A204.1 (cell line): ENCODE results near the gene AKAP12.

Experiments used
- FAIRE-seq: peaks from 2 replicates; lab custom pipeline; 2012; peaks lifted over from hg19 to GRCh38; lab: Jason Lieb, UNC

Gene AKAP12

DNA sequence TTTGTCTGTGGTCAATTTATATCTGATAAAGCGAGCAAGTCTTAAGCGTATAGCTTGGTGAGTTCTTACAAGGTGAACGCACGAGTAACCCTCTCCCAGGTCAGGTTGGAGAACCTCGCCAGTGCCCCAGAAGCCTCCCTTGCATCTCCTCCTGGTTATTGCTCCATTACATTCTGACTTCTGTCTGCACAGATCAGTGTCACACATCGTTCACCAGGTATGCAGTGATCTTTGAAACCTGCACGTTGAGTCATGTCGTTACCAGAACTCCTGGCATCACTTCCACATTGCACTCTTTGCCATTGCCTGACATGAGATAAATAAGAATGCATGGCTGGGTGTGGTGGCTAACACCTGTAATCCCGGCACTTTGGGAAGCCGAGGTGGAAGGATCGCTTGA is 44.2 kb downstream of the AKAP12 start:
- FAIRE-seq: no peak

DNA sequence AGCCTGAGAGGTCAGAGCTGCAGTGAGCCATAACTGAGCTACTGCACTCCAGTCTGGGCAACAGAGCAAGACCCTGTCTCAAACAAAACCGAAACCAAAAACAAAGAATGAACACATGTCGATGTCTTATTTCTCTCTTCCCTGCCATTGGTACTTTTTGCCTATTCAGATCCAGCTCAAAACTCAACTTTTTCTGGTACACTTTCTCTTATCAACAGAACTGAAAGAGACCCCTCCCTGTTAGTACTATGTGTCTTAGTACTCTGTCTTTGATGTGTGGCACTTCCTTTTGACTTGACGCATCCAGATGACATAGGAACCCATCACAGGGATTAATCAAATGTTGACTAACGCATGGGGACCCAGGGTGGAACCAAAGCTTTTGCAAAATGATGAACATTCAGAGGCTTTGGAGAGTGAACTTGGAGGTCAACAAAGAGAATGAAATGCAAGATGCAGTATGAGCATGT is 44.8 kb downstream of the AKAP12 start:
- no peak for FAIRE-seq

- FAIRE-seq: no peak
These were observed 45.4 kb downstream of the AKAP12 start for GRCh38 chr6:151285122-151285521.

DNA sequence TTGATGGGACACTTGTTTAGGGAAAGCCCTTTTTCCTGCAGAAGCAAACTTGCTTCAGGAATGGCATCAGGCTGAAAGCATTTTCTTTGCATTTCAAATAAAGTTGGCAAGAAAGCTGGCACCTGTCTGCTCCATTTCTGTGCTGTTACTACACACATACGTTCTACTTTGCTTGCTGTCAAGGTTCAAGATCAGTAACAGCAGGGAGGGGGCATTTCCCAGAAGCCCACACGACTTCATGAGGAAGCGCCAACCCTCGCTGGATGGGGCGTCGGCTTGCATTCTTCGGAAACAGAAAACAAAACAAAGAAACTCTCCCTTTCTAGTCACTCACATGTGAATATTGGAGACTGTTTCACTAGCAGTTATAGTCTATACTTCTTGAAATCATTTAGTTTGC is 46.4 kb downstream of the AKAP12 start:
- no peak for FAIRE-seq

- no peak for FAIRE-seq
These were observed 49.1 kb downstream of the AKAP12 start for GRCh38 chr6:151288712-151289398.

- no peak for FAIRE-seq
These were observed 49.7 kb downstream of the AKAP12 start for GRCh38 chr6:151289399-151290007.

DNA sequence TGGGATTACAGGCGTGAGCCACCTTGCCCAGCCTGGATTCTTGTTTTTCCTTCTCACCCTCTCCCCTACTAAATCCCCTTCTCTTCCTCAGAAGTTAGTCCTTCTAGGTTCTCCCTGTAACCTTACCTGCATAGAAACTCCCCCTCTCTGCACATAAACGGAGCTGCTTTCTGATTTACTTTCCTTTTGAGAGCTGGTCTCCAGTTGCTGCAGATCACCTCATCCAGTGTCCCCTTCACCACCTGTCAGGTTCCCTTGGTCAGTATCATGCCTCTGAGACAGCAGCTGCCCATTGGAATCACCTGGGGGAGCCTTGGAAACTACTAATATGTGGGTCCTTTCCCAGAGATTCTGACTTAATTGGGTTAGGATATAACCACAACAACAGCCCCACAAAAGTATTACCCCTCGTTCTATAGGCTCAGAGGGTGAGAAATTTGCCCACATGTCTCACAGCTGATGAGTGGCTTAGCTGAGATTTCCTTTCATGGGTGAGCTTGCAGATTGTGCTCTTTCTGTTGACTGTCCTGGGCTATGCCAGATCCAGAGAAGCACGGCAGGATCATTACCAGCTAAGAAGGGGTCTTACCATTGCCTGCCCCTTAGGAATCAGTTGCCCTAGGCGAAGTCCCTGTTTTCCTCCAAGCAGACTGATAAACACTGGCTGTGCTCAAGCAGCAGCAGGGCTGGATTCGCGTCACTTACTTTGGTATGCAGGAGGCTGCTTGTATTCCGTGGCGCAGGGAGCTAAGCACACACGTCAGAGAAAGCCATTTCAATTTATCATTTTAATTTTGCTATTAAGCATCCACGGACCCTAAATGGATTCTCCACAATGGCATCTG is 51.3 kb downstream of the AKAP12 start:
- no peak for FAIRE-seq

DNA sequence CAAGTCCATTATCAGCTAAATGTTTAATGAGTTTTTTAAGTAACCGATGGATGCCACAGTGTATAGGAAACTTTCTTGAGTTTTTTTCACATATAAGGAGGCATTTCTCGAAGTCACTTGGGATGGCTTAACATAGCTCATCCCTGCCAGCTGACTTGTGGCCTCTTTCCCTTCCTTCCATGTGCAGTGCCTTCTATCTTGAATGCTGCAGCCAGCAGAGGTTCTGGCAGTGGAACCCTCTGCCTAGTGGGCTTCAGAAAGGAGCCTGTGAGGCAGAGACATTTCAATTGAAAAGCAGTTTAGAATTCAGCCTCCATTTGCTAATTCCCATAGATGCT is 51.9 kb downstream of the AKAP12 start:
- FAIRE-seq: no peak

GRCh38 chr6:151292974-151293687 is 53.4 kb downstream of the AKAP12 start:
- no peak for FAIRE-seq

DNA sequence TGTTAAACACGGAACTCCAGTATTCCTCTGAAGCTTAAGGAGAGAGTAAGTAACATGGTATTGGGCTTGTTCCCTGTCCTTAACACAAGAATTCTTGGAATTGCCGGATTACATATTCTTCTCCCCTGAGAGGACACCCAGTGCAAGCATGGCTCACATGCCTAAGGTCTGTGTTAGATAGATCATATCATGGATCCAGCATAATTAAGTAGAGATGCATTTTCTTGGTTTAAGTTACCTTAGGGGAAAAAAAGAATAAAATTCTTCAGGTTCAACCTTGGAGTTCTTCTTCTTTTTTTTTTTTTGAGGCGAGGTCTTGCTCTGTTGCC is 53.9 kb downstream of the AKAP12 start:
- no peak for FAIRE-seq

DNA sequence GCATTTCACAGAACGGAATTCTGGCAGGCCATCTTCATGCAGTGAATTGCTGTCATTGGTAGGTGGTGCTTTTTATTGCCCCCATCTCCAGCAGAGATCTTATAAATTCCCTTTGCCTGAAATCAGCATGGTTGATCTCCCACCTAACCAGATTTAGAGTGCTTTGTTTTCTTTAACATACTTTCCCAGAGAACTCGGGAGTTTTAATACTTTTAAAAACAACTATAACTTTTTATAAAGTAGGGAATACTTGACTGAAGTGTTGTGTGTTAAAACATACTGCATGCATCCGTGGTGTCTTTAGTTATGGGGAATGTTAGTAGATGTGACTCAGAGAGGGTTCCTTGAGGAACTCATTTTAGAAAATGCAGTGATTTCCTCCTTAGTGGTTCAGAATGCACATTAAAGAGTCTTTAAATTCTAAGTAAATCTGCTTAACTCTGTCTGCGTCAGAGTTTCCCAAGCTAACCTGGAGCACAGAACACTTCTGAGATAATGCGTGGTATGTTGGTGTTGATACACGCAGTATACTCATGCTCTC is 54.9 kb downstream of the AKAP12 start:
- FAIRE-seq: no peak

DNA sequence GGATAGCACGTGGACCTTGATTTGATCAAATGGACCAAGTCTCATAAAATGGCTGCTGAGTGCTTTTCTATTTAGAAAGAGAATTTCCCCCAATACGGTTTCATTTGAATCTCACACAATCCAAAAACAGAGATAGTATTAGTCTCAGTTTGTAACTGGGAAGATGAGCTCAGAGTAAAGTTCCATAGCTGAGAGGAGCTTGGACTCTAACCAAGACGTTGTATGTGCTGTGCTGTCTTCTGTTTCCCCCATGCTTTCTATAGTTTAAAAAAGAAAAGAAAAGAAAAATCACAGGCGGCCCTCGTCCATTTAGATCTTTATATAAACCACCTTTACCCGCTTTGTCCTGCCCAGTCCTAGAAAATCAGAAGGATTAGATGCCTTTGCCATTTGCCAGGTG is 58.1 kb downstream of the AKAP12 start:
- FAIRE-seq: no peak

GRCh38 chr6:151299011-151299410 is 59.2 kb downstream of the AKAP12 start:
- FAIRE-seq: no peak

DNA sequence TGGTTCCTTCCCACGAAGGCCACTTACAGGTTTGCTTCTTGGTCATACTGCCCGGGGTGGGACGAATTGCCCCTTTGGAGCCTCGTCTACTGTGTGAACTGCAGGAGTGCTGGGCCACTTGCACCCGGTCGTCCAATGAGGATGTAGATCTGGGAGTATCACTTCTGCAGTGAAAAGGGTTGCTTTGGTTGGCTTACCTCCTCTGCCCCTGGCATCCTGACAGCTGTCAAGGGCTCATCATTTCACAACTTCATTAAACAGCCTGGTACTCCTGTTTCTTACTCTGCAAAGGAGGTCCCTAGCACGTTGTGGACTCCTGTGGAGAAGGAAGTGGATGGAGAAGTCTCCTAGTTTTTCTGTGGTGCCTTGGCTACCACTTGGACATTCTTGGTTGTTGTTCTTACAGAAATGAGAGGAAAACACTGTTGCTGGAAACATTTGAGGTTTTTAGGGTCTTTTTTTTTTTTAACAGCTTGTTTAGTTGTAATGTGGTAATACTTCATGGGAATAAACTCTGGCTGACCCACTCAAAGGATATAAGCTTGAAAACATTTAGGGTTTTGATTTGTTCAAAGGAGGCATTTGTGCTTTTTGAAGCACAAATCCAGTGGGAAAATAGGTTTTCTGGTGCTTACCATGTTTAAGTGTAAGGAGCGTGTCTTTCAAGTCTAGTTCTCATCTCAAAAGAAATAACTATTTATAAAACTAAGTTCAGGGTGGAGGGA is 60.7 kb downstream of the AKAP12 start:
- FAIRE-seq: no peak

- no peak for FAIRE-seq
These were observed 61.8 kb downstream of the AKAP12 start for GRCh38 chr6:151301547-151301946.

GRCh38 chr6:151303231-151303630 is 63.5 kb downstream of the AKAP12 start:
- no peak for FAIRE-seq

- no peak for FAIRE-seq
These were observed 66.6 kb downstream of the AKAP12 start for GRCh38 chr6:151306269-151306783.

DNA sequence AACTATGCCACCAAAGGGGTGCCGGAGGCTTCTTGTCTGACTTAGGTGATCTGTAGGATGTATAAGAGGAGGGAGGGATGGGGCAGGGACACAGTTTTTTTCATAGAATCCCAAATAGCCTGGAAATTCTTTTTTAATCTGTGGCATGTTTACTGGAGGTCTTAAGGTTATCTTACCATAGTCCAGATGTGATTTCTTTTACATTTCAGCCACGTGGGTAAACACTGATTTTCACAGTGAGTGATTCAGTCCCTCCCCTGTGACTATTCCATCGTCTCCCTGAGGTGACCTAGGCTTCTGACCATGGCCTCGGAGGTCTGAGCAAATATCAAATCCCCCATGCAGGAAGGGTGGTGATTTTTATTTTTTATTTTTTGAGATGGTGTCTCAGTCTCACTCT is 67.7 kb downstream of the AKAP12 start:
- no peak for FAIRE-seq

DNA sequence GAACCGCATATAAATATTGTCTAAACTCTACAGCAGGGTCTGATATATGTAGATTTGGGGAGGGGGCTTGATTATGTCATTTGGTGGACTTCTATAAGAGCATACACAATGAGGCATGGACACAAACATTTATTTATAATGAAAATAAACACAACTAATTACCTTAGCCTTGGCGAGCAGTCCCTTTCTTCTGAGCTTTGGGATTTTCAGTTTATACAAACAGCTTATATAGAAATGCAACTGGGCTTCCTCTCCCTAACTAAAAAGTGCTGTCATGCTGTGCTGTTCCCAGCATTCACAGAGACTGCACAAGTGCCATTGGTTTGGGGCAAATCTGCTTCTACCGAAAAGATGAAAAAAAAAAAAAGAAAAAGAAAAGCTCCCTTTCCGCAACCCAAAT is 69.9 kb downstream of the AKAP12 start:
- no peak for FAIRE-seq

GRCh38 chr6:151310279-151310678 is 70.5 kb downstream of the AKAP12 start:
- no peak for FAIRE-seq

GRCh38 chr6:151310852-151311767 is 71.3 kb downstream of the AKAP12 start:
- FAIRE-seq: no peak
